ENCODE results near the gene SOWAHA. TPM values are rescaled to one million over a fixed set of nuclear protein-coding genes. Genes with fewer than 3 reads are reported as not detected.

The SOWAHA gene
- total RNA-seq, 1 experiment from 2014 or later: 3.7 TPM

- no TSS peak for BruUV-seq (replicated peaks)
- H3K4me1 Mint-ChIP-seq (ENCODE audit: low read depth, unreplicated experiment): peaks cover 13% of the 10 kb centered on the region
Measured at GRCh38 chr5:132808866-132809265, 4.2 kb upstream of the SOWAHA start.

GRCh38 chr5:132810605-132811004 is 2.5 kb upstream of the SOWAHA start:
- Mint-ChIP-seq H3K36me3 (ENCODE audit: insufficient read depth, unreplicated experiment) (no peaks in the 10 kb centered on the region), H3K4me1 (ENCODE audit: low read depth, unreplicated experiment) (peaks cover 13% of the 10 kb centered on the region), H3K27ac (ENCODE audit: unreplicated experiment) (no peak overlapping the region), H3K27me3 (ENCODE audit: insufficient read depth, unreplicated experiment) (no peaks in the 10 kb centered on the region), H3K4me3 (ENCODE audit: unreplicated experiment) (no peak overlapping the region), H3K9me3 (ENCODE audit: unreplicated experiment) (no peaks in the 10 kb centered on the region)
- Histone ChIP-seq H3K4me3 (ENCODE audit: low read depth, low read length) (no peak overlapping the region), H3K36me3 (ENCODE audit: control insufficient read depth, insufficient read depth, low read length) (no peaks in the 10 kb centered on the region), H3K27me3 (replicated peaks; ENCODE audit: control insufficient read depth, insufficient read depth, low read length) (no peaks in the 10 kb centered on the region), H3K9me3 (no peaks in the 10 kb centered on the region), H3K4me1 (peaks cover 17% of the 10 kb centered on the region)
- DNase-seq: no peak
- POLR2A ChIA-PET: no interaction called here
- intact Hi-C loops (cut with micrococcal nuclease; ENCODE audit: unreplicated experiment): loop anchor here (10.0 kb wide), 1 partner anchor 426 kb away; no protein-coding TSS in a partner anchor
- TF ChIP-seq, protein P1, sequence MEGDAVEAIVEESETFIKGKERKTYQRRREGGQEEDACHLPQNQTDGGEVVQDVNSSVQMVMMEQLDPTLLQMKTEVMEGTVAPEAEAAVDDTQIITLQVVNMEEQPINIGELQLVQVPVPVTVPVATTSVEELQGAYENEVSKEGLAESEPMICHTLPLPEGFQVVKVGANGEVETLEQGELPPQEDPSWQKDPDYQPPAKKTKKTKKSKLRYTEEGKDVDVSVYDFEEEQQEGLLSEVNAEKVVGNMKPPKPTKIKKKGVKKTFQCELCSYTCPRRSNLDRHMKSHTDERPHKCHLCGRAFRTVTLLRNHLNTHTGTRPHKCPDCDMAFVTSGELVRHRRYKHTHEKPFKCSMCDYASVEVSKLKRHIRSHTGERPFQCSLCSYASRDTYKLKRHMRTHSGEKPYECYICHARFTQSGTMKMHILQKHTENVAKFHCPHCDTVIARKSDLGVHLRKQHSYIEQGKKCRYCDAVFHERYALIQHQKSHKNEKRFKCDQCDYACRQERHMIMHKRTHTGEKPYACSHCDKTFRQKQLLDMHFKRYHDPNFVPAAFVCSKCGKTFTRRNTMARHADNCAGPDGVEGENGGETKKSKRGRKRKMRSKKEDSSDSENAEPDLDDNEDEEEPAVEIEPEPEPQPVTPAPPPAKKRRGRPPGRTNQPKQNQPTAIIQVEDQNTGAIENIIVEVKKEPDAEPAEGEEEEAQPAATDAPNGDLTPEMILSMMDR (IDR thresholded peaks at IDR 0.05; ENCODE audit: insufficient read depth in 1 of 2, low read depth in 1 of 2, low read length in 1 of 2, severe bottlenecking in 1 of 2, unreplicated experiment in 1 of 2): no peak
- BruUV-seq (replicated peaks): no TSS peak
- CTCF ChIA-PET: no interaction called here

More at GRCh38 chr5:132808866-132809265, 4.2 kb upstream of the SOWAHA start:
- Mint-ChIP-seq H3K9me3 (ENCODE audit: unreplicated experiment) (no peaks in the 10 kb centered on the region), H3K27ac (ENCODE audit: unreplicated experiment) (no peak overlapping the region), H3K36me3 (ENCODE audit: insufficient read depth, unreplicated experiment) (no peaks in the 10 kb centered on the region), H3K4me3 (ENCODE audit: unreplicated experiment) (no peak overlapping the region), H3K27me3 (ENCODE audit: insufficient read depth, unreplicated experiment) (no peaks in the 10 kb centered on the region)
- Histone ChIP-seq H3K4me3 (ENCODE audit: low read depth, low read length) (no peak overlapping the region), H3K9me3 (no peaks in the 10 kb centered on the region), H3K36me3 (ENCODE audit: control insufficient read depth, insufficient read depth, low read length) (no peaks in the 10 kb centered on the region), H3K27me3 (replicated peaks; ENCODE audit: control insufficient read depth, insufficient read depth, low read length) (no peaks in the 10 kb centered on the region), H3K4me1 (peaks cover 17% of the 10 kb centered on the region)
- ChIA-PET POLR2A (no interaction called here), CTCF (interaction anchor here (0.6 to 3.0 kb wide), 2 partner anchors 12 to 54 kb away, joined by 4 to 115 read pairs; no protein-coding TSS in a partner anchor)
- DNase-seq: no peak
- intact Hi-C loops (cut with micrococcal nuclease; ENCODE audit: unreplicated experiment): no loop called here
- TF ChIP-seq, protein P1 (IDR thresholded peaks at IDR 0.05; ENCODE audit: insufficient read depth in 1 of 2, low read depth in 1 of 2, low read length in 1 of 2, severe bottlenecking in 1 of 2, unreplicated experiment in 1 of 2): no peak

- Histone ChIP-seq H3K27me3 (replicated peaks; ENCODE audit: control insufficient read depth, insufficient read depth, low read length) (no peaks in the 10 kb centered on the region), H3K36me3 (ENCODE audit: control insufficient read depth, insufficient read depth, low read length) (no peaks in the 10 kb centered on the region), H3K4me1 (peaks cover 10% of the 10 kb centered on the region), H3K4me3 (ENCODE audit: low read depth, low read length) (peak overlapping the region; percentile 44), H3K9me3 (no peaks in the 10 kb centered on the region)
- H3K27me3 Mint-ChIP-seq (ENCODE audit: insufficient read depth, unreplicated experiment): no peaks in the 10 kb centered on the region
- TF ChIP-seq, protein P1 (IDR thresholded peaks at IDR 0.05; ENCODE audit: insufficient read depth in 1 of 2, low read depth in 1 of 2, low read length in 1 of 2, severe bottlenecking in 1 of 2, unreplicated experiment in 1 of 2): no peak
- DNase-seq: no peak
- peaks cover 11% of the 10 kb centered on the region for H3K4me1 Mint-ChIP-seq (ENCODE audit: low read depth, unreplicated experiment)
- ChIA-PET CTCF (interaction anchor here (0.6 kb wide), 2 partner anchors 23 to 64 kb away, joined by 3 to 4 read pairs; no protein-coding TSS in a partner anchor), POLR2A (interaction anchor here (0.6 kb wide), 1 partner anchor 213 kb away, joined by 4 read pairs; no protein-coding TSS in a partner anchor)
- no peak overlapping the region for H3K27ac Mint-ChIP-seq (ENCODE audit: unreplicated experiment)
- H3K36me3 Mint-ChIP-seq (ENCODE audit: insufficient read depth, unreplicated experiment): no peaks in the 10 kb centered on the region
- BruUV-seq (replicated peaks): no TSS peak
- H3K4me3 Mint-ChIP-seq (ENCODE audit: unreplicated experiment): peak overlapping the region; percentile 76
- intact Hi-C loops (cut with micrococcal nuclease; ENCODE audit: unreplicated experiment): loop anchor here (10.0 kb wide), 1 partner anchor 427 kb away; no protein-coding TSS in a partner anchor
- no peaks in the 10 kb centered on the region for H3K9me3 Mint-ChIP-seq (ENCODE audit: unreplicated experiment)
Measured at GRCh38 chr5:132812123-132812765, 858 bp upstream of the SOWAHA start.

All from Caco-2 (cell line).